IMR-90 (cell line): ENCODE measurements around the gene CNOT9. TPM values are rescaled to one million over a fixed set of nuclear protein-coding genes. Genes with fewer than 3 reads are reported as not detected.
A peak's percentile ranks its signal among the peaks of the same experiment; 100 is the strongest.

Experiments used
- ATAC-seq: fragments of 200-7000 bp; cut with Tn5 transposase; 2 replicates; pipeline ENCODE4 v1.9.1; 2020; ENCODE audit warnings: low read depth, mild to moderate bottlenecking, moderate library complexity
- BruUV-seq: library from RNA; stranded (reverse); fragments of 400-500 nt; replicated peaks from 2 replicates; lab custom pipeline; 2021; lab: Mats Ljungman, UMichigan
- CTCF ChIA-PET: fragments of 300-600 bp; formaldehyde crosslinking; extraction: SDS; loops from one replicate; lab custom pipeline; 2021; ENCODE audit warnings: antibody characterized with exemption; lab: Yijun Ruan, JAX
- POLR2A ChIA-PET: fragments of 300-600 bp; sonication (Branson Sonifier 250); formaldehyde crosslinking; loops from one replicate; lab custom pipeline; 2022; ENCODE audit warnings: antibody characterized with exemption; ENCODE audit not compliant: unreplicated experiment; lab: Charles Lee
- DNase-seq: peaks from one replicate; pipeline ENCODE4 v3.0.0; 2013
- H2AFZ ChIP-seq: replicated peaks from 2 replicates; pipeline ENCODE3; 2013; ENCODE audit warnings: low read length, mild to moderate bottlenecking; ENCODE audit not compliant: poor library complexity
- H2AK5ac ChIP-seq: 2 replicates; pipeline ENCODE4 v1.6.1; 2013; ENCODE audit warnings: low read depth, low read length, inconsistent platforms
- H2AK9ac ChIP-seq: replicated peaks from 2 replicates; pipeline ENCODE3; 2013; ENCODE audit warnings: mild to moderate bottlenecking, low read depth, low read length, moderate library complexity; ENCODE audit not compliant: poor library complexity
- H2BK120ac ChIP-seq: 2 replicates; pipeline ENCODE4 v1.6.1; 2013; ENCODE audit warnings: low read depth, low read length, inconsistent platforms
- H2BK15ac ChIP-seq: 3 replicates; pipeline ENCODE4 v1.6.1; 2013; ENCODE audit warnings: low read depth, low read length, inconsistent platforms
- H2BK20ac ChIP-seq: 2 replicates; pipeline ENCODE4 v1.6.1; 2013; ENCODE audit warnings: low read depth, mild to moderate bottlenecking, inconsistent platforms, low read length, moderate library complexity
- H2BK5ac ChIP-seq: 2 replicates; pipeline ENCODE4 v1.6.1; 2013; ENCODE audit warnings: mild to moderate bottlenecking, low read depth, low read length, inconsistent platforms; ENCODE audit not compliant: poor library complexity, severe bottlenecking
- H3K14ac ChIP-seq: replicated peaks from 2 replicates; pipeline ENCODE4 v1.6.1; 2013; ENCODE audit warnings: low read depth, low read length, inconsistent platforms
- H3K18ac ChIP-seq: 2 replicates; pipeline ENCODE4 v1.6.1; 2013; ENCODE audit warnings: low read depth, low read length, control low read depth
- H3K23ac ChIP-seq: 2 replicates; pipeline ENCODE4 v1.6.1; 2013; ENCODE audit warnings: low read depth, low read length, inconsistent platforms
- H3K27ac ChIP-seq: 2 replicates; pipeline ENCODE4 v1.5.1; 2013; ENCODE audit warnings: mild to moderate bottlenecking, control low read depth, low read length; ENCODE audit not compliant: insufficient read depth
- H3K27me3 ChIP-seq: 2 replicates; pipeline ENCODE4 v1.6.1; 2013; ENCODE audit warnings: low read length; ENCODE audit not compliant: control insufficient read depth, insufficient read depth
- H3K36me3 ChIP-seq: 2 replicates; pipeline ENCODE4 v1.6.1; 2013; ENCODE audit warnings: low read length, mixed read lengths; ENCODE audit not compliant: control insufficient read depth, insufficient read depth
- H3K4ac ChIP-seq: 2 replicates; pipeline ENCODE4 v1.6.1; 2013; ENCODE audit warnings: low read depth, low read length, inconsistent platforms
- H3K4me1 ChIP-seq: 2 replicates; pipeline ENCODE4 v1.6.1; 2013; ENCODE audit warnings: low read length, mixed read lengths; ENCODE audit not compliant: control insufficient read depth, insufficient read depth
- H3K4me2 ChIP-seq: 2 replicates; pipeline ENCODE4 v1.6.1; 2013; ENCODE audit warnings: low read depth, mild to moderate bottlenecking, control low read depth, low read length, moderate library complexity
- H3K4me3 ChIP-seq: 2 replicates; pipeline ENCODE4 v1.5.1; 2013; ENCODE audit warnings: low read depth, mild to moderate bottlenecking, control low read depth, low read length, moderate library complexity; ENCODE audit not compliant: insufficient read depth
- H3K56ac ChIP-seq: 2 replicates; pipeline ENCODE4 v1.6.1; 2013; ENCODE audit warnings: low read length, inconsistent platforms; ENCODE audit not compliant: insufficient read depth; ENCODE audit errors: extremely low read depth
- H3K79me1 ChIP-seq, 2 experiments: 2 replicates each; pipeline ENCODE4 v1.6.1; 2013; ENCODE audit warnings: low read length in 2 of 2, inconsistent platforms in 1 of 2, low read depth in 1 of 2
- H3K9ac ChIP-seq: 2 replicates; pipeline ENCODE4 v1.6.1; 2013; ENCODE audit warnings: low read depth, low read length, control low read depth
- H3K9me1 ChIP-seq: 2 replicates; pipeline ENCODE4 v1.6.1; 2013; ENCODE audit warnings: low read length, inconsistent platforms; ENCODE audit not compliant: insufficient read depth
- H3K9me3 ChIP-seq: 2 replicates; pipeline ENCODE4 v1.6.1; 2013; ENCODE audit warnings: low read length; ENCODE audit not compliant: control insufficient read depth, insufficient read depth
- H4K20me1 ChIP-seq: 2 replicates; pipeline ENCODE4 v1.6.1; 2013; ENCODE audit warnings: low read length, inconsistent platforms; ENCODE audit not compliant: insufficient read depth
- H4K5ac ChIP-seq: 2 replicates; pipeline ENCODE4 v1.6.1; 2013; ENCODE audit warnings: mild to moderate bottlenecking, low read depth, low read length, control low read depth
- H4K8ac ChIP-seq, 2 experiments: 2 replicates each; pipeline ENCODE4 v1.6.1; 2013; ENCODE audit warnings: low read depth in 2 of 2, low read length in 2 of 2, control low read depth in 1 of 2, inconsistent platforms in 1 of 2
- H4K91ac ChIP-seq: 2 replicates; pipeline ENCODE4 v1.6.1; 2013; ENCODE audit warnings: low read depth, low read length, inconsistent platforms; ENCODE audit not compliant: insufficient read depth
- CTCF ChIP-seq: conservative IDR thresholded peaks from 2 replicates; pipeline ENCODE4 v1.5.1; 2012; ENCODE audit warnings: mild to moderate bottlenecking, low read depth, low read length, improper control_type of control experiment
- MAFK ChIP-seq: IDR thresholded peaks from 2 replicates; pipeline ENCODE4 v1.6.1; 2012; ENCODE audit warnings: low read depth, low read length, improper control_type of control experiment
- RFX5 ChIP-seq: IDR thresholded peaks from 2 replicates; pipeline ENCODE4 v1.8.0; 2012; ENCODE audit warnings: low read depth, mild to moderate bottlenecking, low read length, moderate library complexity
- SMC3 ChIP-seq: fragments of 150-350 bp; IDR thresholded peaks from 2 replicates; pipeline ENCODE4 v1.6.1; 2016; ENCODE audit warnings: low read depth, mild to moderate bottlenecking, antibody characterized with exemption, low read length, moderate library complexity
- WGBS, 2 experiments: methylation state at CpG; one replicate each; pipeline versions ENCODE4 v1.1.5 to v1.1.7; 2013; ENCODE audit warnings: missing lambda C conversion rate in 2 of 2; ENCODE audit not compliant: insufficient read length in 1 of 2; ENCODE audit errors: extremely low coverage in 2 of 2; 5-methylcytosine and 5-hydroxymethylcytosine counted together
- dilution Hi-C: fragments of 300-500 bp; cut with HindIII; formaldehyde crosslinking; loops from one replicate; pipeline ENCODE4 v1.14.3; 2018; ENCODE audit warnings: low sequenced_read_pairs; ENCODE audit not compliant: unreplicated experiment
- in situ Hi-C: fragments of 300-500 bp; cut with MboI; formaldehyde crosslinking; loops from 3 replicates; pipeline ENCODE4 v1.14.3; 2019; ENCODE audit warnings: low sequenced_read_pairs, inconsistent platforms, mixed read lengths
- intact Hi-C: fragments of 100-400 bp; cut with micrococcal nuclease; formaldehyde crosslinking; loops from 2 replicates; pipeline ENCODE4 v1.10.0; 2022
- polyA plus RNA-seq, 3 experiments: library from polyadenylated mRNA; depleted of rRNA; stranded (reverse); fragments of >200 nt; gene quantifications; 2 replicates each; pipeline ENCODE4 v1.2.3, GENCODE V29; 2012; ENCODE audit warnings: low replicate concordance in 1 of 3
- total RNA-seq: library from RNA; depleted of rRNA; stranded (reverse); fragments of >200 nt; gene quantifications from 2 replicates; pipeline ENCODE4 v1.2.3, GENCODE V29; 2012

The CNOT9 gene
- total and polyA plus RNA-seq, 2 of the 4 experiments (the other 2 are of a cell fraction) = 33.1 to 71.0 TPM

DNA sequence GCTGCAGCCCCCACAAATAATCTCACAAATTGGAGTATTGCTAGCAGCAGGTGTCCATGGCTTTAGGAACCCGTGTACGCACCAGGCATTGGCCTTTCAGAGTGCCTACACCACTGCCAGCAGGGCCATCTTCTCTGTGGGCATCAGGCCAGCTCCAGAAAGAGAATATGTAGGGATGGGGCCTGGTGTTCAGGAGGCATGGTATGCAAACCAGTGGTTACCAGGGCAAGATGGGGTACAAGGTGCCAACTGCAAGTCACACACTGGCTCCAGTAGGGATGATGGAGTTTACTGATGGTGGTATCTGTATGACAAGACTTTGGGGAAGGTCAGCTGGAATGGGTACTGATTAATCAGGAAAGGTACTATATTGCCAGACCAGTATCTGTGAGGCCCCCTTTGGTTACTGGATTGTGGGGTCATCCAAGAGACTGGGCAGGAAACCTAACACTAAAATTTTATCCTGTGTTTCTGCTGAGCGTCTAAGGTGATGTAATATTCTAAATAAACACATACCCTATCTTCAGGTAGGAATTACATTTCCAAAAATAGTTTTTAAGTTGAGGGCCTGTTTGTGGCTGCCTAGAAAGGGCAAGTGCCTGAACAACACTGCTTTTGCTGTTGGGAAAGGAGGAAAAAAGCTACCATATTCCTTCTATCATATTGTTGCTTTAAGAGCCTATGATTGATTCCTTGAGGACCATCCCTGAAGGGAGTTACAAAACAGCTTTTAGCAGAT is 9.0 kb downstream of the CNOT9 start:
- H4K91ac ChIP-seq = no peak overlapping the region; the same call in 1 of the 2 replicates
- H3K4me2 ChIP-seq = no peak overlapping the region
- no peaks in the 10 kb centered on the region for H3K9me3 ChIP-seq
- H4K20me1 ChIP-seq = peaks cover 13% of the 10 kb centered on the region
- H3K14ac ChIP-seq = no peak overlapping the region
- no peak overlapping the region for H3K4me3 ChIP-seq
- dilution Hi-C loops (no loop called here), in situ Hi-C loops (no loop called here), intact Hi-C loops (no loop called here)
- H2BK5ac ChIP-seq = no peak overlapping the region
- H2AK9ac ChIP-seq = no peak overlapping the region
- H3K18ac ChIP-seq = no peak overlapping the region
- peaks cover 8% of the 10 kb centered on the region for H3K9me1 ChIP-seq
- no peak overlapping the region for H2BK120ac ChIP-seq
- BruUV-seq = no TSS peak
- peaks cover 18 to 57% of the 10 kb centered on the region in 2 experiments for H3K79me1 ChIP-seq
- H3K4ac ChIP-seq = no peak overlapping the region
- H2AFZ ChIP-seq = no peak overlapping the region
- H4K8ac ChIP-seq = no peak overlapping the region
- H2BK20ac ChIP-seq = no peak overlapping the region
- H2BK15ac ChIP-seq = no peak overlapping the region
- ChIA-PET CTCF (interaction anchor here (1.0 kb wide), 1 partner anchor 15 kb away, joined by 3 read pairs; no protein-coding TSS in a partner anchor), POLR2A (no interaction called here)
- TF ChIP-seq RFX5 = no peak
- no peak for TF ChIP-seq MAFK
- no peak for TF ChIP-seq SMC3
- no peak for TF ChIP-seq CTCF
- DNase-seq (no peak), ATAC-seq (no peak)
- H3K27ac ChIP-seq = no peak overlapping the region
- peaks cover 2% of the 10 kb centered on the region; the same call in 1 of the 2 replicates for H3K4me1 ChIP-seq
- H3K56ac ChIP-seq = no peak overlapping the region
- H4K5ac ChIP-seq = no peak overlapping the region
- peak overlapping the region; percentile 66; the same call in 1 of the 2 replicates for H3K23ac ChIP-seq
- peaks cover 7% of the 10 kb centered on the region for H3K36me3 ChIP-seq
- 86% methylated on average over 2 of the region's 3 CpGs; no CpG with 5 or more reads in 1 of the 2 experiments for WGBS, 2 experiments
- H3K9ac ChIP-seq = no peak overlapping the region
- H2AK5ac ChIP-seq = 0 out of 2 replicates have a peak overlapping the region, but pooled peaks have one; percentile 20
- H3K27me3 ChIP-seq = no peaks in the 10 kb centered on the region
